Esophagus mucosa (tissue), 1 donor: ENCODE data around the gene ABCD2. TPM values are rescaled to one million over a fixed set of nuclear protein-coding genes. Genes with fewer than 3 reads are reported as not detected.
"Not testable (repeated sequence)": the region's sequence is repeated elsewhere in the genome, so short reads cannot be mapped to it uniquely, and the experiment has no call there.

ENCODE experiments used
- ATAC-seq: fragments of 200-7000 bp; cut with Tn5 transposase; one replicate; pipeline ENCODE4 v1.9.1; 2020
- total RNA-seq: library from RNA; stranded (reverse); gene quantifications from one replicate; pipeline ENCODE4 v1.2.4, GENCODE V29; 2023
- donor health status: DM: yes; HTN: yes; CAD: no.

ABCD2 gene
- total RNA-seq, 1 donor from 2014 or later: 0.12 TPM

DNA sequence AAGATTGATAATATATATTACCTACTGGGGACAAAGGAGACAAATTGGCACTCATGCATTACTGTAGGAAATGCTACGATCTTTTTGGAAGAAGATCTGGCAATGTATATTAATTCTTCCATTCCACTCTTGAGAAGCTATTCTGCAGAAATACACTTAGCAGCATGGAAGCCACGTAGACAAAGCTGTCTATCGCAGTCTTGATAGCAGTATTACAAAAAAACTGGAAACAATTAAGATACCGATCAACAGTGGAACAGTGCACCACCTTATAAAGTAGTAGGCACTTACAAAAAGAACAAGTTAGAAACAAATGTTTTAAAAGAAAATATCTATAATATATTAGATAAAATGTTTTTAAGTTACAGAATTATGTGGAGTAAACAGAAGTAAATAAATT lies 87.2 kb downstream of the ABCD2 start:
- ATAC-seq: no peak

DNA sequence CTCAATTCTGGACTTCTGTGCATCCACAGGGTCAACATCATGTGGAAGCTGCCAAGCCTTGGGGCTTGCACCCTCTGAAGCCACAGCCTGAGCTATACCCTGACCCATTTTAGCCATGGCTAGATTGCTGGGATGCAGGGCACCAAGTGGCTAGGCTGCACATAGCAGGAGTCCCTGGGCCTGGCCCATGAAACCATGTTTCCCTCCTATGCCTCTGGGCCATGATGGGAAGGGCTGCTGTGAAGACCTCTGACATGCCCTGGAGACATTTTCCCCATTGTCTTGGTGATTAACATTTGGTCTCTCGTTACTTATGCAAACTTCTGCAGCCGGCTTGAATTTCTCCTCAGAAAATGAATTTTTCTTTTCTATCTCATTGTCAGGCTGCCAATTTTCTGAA lies 92.6 kb downstream of the ABCD2 start:
- no peak for ATAC-seq

DNA sequence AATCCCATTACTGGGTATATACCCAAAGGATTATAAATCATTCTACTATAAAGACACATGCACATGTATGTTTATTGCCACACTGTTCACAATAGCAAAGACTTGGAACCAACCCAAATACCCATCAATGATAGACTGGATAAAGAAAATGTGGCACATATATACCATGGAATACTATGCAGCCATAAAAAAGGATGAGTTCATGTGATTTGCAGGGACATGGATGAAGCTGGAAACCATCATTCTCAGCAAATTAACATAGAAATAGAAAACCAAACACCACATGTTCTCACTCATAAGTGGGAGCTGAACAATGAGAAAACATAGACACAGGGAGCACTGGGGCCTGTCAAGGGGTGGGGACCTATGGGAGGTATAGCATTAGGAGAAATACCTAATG lies 97.4 kb downstream of the ABCD2 start:
- ATAC-seq: not testable (repeated sequence)

DNA sequence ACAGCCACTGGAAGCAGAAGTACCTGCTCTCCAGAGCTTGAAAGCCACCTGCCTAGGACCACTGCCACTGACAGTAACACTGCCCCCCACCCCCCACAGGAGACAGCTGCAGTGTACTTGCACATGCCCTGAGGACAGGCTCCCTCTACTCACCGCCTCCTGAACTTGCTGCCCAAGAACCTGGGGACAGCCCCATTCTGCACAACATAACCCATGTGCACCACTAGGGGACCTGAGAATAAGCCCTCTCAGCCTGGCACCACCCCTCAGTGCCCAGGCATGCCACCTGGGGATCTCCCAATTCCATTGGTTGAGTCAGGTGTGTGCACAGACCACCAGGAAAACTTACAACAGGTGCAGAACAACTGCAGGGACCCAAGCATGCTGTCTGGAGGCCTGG lies 109.6 kb downstream of the ABCD2 start:
- no peak for ATAC-seq

DNA sequence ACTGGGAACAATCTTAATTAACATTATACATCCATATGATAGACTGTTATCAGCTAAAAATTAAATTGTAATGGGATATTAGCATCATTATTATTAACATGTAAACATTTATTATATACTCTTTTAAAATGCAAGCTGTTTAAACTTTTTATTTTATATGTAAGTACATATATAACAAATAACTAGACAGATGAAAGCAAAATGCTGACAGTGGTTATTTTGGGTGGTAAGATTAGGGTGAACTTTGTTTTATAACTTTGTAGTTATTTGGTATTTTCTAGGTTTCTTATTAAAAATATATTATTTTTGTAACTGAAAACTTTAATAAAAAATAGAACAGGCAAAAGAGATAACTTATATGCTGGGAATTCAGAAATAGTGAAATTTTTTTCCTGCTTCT lies 114.0 kb downstream of the ABCD2 start:
- ATAC-seq: no peak

- no peak for ATAC-seq
Measured at GRCh38 chr12:39505023-39505422, 114.6 kb downstream of the ABCD2 start.

DNA sequence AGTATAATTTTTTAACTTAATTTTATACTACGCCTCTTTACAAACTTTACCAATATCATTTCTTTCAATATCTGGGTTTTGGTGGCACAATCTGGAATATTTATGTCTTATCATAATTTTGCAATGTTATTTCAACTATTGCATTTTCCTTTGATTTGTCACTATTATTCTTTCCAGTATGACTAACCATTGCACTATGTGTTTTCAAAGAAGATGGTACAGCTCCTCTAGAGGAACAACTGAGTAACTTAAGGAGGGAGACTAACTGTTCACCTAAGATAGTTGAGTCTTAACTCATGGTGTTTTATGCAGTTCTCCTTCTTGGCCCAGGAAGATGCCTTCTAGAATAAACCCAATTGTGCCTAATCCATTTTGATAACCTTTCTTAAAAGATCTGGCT lies 116.2 kb downstream of the ABCD2 start:
- peak; percentile 42 for ATAC-seq

DNA sequence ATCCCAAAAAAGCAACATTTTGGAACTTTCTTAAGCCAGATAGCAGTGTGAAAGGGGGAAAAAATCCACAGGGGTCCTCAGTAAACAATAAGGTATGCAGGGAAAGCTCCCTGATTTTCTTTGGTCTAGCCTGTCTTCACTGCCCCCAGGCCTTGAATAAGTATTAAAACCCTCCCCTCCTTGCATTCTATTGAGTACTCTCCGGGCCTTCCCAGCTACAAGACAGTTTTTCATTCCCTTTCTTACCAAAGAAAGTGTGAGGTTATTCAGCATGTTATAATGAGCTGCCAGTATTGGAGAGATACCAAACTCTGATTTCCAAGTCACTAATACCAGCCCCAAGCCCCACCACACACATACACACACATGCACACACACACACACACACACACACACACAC lies 116.9 kb downstream of the ABCD2 start:
- ATAC-seq: no peak

Other genes with a start within 250 kb of the ABCD2 start
- 19.0 TPM for gene KIF21A, start 176.7 kb downstream of the ABCD2 start, total RNA-seq